ENCODE measurements around the gene FZD1.

Gene FZD1

GRCh38 chr7:91265693-91266066 is 1.4 kb downstream of the FZD1 start:
- DNase-seq = no peak

- no peak for DNase-seq
These were observed 1.9 kb downstream of the FZD1 start for GRCh38 chr7:91266067-91266688.

GRCh38 chr7:91266689-91267090 is 2.5 kb downstream of the FZD1 start:
- DNase-seq = no peak

GRCh38 chr7:91267171-91267955 is 3.1 kb downstream of the FZD1 start:
- peak; percentile 30 for DNase-seq

- no peak for DNase-seq
These were observed 6.1 kb downstream of the FZD1 start for GRCh38 chr7:91270372-91270771.

- no peak for DNase-seq
These were observed 12.7 kb downstream of the FZD1 start for GRCh38 chr7:91276909-91277308.

- DNase-seq = no peak
These were observed 16.0 kb downstream of the FZD1 start for GRCh38 chr7:91280185-91280584.

GRCh38 chr7:91280604-91281003 is 16.4 kb downstream of the FZD1 start:
- DNase-seq = no peak

GRCh38 chr7:91285696-91286355 is 21.6 kb downstream of the FZD1 start:
- DNase-seq = no peak

GRCh38 chr7:91286432-91286831 is 22.2 kb downstream of the FZD1 start:
- DNase-seq = no peak

GRCh38 chr7:91287371-91288084 is 23.3 kb downstream of the FZD1 start:
- DNase-seq = no peak

GRCh38 chr7:91288208-91288824 is 24.1 kb downstream of the FZD1 start:
- peak; percentile 32 for DNase-seq

GRCh38 chr7:91289633-91290254 is 25.5 kb downstream of the FZD1 start:
- DNase-seq = peak; percentile 48

- DNase-seq = no peak
These were observed 27.1 kb downstream of the FZD1 start for GRCh38 chr7:91291302-91291701.

- no peak for DNase-seq
These were observed 27.7 kb downstream of the FZD1 start for GRCh38 chr7:91291902-91292301.

GRCh38 chr7:91292506-91292905 is 28.3 kb downstream of the FZD1 start:
- DNase-seq = no peak

GRCh38 chr7:91293136-91293535 is 28.9 kb downstream of the FZD1 start:
- no peak for DNase-seq

GRCh38 chr7:91293840-91294239 is 29.6 kb downstream of the FZD1 start:
- no peak for DNase-seq

GRCh38 chr7:91294639-91295220 is 30.5 kb downstream of the FZD1 start:
- DNase-seq = peak; percentile 68

- DNase-seq = no peak
These were observed 31.3 kb downstream of the FZD1 start for GRCh38 chr7:91295576-91295975.

- no peak for DNase-seq
These were observed 33.7 kb downstream of the FZD1 start for GRCh38 chr7:91297939-91298338.

All from NCI-H526 treated with DMSO at 0.1 percent for 48 hours (cell line).